Measurements from ENCODE around the gene HNRNPA2B1.
"Not testable (repeated sequence)": the region's sequence is repeated elsewhere in the genome, so short reads cannot be mapped to it uniquely, and the experiment has no call there.

Gene HNRNPA2B1

DNA sequence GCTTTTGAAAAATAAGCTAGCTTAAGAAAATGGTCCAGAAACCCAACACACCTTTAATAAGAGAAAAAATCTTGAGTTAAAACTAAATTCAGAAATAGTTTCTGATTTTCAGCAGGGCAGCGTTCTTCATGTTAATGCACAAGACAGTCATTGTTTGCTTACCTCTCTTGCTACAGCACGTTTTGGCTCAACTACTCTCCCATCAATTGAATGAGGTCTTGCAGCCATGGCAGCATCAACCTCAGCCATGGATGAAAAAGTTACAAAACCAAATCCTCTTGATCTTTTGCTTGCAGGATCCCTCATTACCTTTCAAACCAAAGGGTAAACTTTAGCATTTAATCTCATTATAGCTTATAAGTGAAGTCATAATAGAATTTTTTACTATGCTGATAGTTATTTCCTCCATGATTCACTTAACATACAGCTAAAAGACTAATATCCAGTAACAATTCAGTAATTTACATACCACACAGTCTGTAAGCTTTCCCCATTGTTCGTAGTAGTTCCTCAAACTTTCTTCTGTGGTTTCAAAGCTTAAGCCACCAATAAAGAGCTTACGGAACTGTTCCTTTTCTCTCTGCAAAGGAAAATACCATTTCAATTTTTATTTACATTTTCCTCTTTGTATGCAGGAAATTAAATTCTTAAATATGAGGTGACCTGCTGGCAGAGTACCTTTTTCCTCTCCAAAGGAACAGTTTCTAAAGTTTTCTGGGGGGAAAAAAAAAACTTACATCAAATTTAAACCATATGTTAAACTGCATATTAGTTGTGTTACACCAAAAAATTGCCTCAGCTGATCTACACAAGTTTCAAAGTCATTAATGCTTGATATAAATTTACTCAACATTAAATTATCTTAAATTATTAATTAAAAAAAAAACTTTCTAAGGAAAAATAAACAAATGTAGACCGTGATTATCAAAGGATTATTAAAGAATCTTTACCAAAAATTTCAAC is 3.1 kb downstream of the HNRNPA2B1 start:
- no peak for DNase-seq

DNA sequence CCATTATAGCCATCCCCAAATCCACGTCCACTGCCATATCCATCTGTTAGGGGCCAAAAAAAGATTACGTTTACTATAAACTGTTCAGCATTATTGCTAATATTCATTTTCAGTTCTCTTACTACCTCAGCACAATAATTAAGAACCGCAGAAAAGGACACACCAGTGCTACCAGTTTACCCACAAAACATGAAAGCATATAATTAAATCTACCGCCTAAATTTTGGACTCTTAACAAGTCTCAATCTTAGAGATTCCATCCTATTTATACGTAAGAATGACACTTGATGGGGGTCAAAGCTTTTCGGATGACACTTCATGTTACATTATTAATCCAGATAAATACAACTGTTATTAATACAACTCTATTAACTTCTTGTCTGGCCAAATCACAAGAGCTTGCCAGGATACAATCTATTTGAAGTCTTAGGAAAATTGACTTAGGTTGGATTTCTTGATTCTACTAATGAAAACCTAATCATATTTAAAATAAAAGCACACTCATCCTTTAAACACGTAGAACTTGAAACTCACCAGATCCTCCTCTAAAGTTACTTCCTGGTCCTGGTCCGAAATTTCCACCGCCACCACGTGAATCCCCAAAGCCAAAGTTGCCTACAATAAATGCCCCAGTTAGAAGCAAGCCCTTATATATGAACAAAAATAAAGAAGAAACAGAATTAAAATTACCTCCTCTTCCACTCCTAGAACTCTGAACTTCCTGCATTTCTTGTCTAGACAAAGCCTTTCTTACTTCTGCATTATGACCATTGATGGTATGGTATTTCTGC is 4.5 kb downstream of the HNRNPA2B1 start:
- no peak for DNase-seq

DNA sequence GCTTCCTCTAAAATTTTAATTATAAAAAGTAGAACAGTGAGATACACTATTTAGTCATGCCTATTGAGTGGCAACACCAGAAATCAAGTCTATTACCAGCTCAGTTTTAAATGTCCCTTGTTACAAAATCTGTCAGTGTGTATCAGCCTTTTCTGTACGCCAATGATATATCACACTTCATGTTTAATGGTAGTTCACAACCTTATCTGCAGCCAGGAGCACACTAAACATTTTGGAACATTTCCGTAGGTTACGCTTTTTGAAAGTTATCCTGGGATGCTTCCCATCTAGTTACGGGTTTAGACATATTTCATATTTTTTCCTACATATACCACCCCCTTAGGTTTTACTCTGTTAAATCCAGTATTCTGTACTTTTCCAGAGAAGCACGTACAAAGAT is 5.4 kb downstream of the HNRNPA2B1 start:
- no peak for DNase-seq

DNA sequence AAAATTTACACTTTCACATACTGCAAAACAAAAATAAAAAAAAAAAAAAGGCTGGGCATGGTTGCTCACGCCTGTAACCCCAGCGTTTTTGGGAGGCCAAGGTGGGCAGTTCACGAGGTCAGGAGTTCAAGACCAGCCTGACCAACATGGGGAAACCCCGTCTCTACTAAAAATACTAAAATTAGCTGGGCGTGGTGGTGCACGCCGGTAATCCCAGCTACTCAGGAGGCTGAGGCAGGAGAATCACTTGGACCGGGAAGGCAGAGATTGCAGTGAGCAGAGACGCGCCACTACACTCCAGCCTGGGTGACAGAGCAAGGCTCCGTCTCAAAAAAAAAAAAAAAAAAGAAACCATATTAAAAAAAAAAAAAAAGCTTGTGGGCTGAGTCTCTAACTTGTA is 5.8 kb downstream of the HNRNPA2B1 start:
- not testable (repeated sequence) for DNase-seq

DNA sequence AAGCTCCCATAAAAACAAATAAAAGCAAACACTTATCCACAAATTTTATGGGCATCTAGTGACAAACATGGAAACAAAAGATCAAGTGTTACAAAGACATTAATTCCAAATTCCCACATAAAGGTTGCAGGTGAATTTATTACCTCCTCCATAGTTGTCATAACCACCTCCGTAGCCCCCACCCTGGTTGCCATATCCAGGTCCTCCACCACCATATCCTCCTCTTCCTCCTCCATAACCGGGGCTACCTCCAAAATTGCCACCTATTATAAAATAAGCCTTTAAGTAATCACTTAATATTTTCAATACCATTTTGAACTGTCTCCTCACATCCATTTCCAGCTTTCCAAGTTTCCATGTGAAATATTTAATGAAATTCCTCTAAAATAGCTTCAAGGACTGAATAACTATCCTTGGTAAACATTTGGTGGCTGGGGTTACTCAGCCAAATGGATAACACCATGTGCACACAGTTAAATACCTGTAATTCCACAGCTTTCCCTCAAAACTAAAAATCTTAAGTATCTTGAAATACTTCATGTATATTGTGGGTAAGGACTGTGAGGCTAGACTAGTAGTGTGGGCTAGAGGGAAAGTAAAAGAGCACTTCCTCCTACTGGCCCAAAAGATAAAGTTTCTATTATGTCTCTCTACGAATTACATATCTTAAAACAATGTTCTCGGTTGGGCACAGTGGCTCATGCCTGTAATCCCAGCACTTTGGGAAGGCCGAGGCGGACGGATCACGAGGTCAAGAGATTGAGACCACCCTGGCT is 6.9 kb downstream of the HNRNPA2B1 start:
- no peak for DNase-seq

DNA sequence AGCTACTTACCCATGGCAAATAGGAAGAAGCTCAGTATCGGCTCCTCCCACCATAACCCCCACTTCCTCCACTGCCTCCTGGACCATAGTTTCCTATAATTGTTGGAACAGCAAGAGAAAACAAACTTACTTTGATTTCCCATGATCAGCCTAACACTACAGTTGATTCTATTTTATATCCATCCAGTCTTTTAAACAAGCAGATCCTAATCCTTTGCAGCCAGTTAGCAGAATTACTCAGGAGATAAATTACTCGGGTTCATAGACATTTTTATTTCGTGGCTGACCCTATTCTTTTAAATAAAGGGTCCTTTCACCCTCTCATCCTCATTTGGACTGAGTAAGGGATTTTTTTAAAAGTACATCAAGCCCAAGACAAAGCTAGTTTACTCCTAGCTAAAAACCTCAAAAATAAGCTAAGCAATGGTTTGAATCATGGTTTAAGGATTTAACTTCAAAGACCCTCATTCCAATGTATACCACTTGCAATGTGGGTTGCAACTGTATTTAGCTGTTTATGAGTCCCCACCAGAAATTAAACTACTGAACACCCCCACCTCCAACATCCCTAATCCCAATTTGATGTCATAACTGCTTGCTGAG is 8.0 kb downstream of the HNRNPA2B1 start:
- no peak for DNase-seq

DNA sequence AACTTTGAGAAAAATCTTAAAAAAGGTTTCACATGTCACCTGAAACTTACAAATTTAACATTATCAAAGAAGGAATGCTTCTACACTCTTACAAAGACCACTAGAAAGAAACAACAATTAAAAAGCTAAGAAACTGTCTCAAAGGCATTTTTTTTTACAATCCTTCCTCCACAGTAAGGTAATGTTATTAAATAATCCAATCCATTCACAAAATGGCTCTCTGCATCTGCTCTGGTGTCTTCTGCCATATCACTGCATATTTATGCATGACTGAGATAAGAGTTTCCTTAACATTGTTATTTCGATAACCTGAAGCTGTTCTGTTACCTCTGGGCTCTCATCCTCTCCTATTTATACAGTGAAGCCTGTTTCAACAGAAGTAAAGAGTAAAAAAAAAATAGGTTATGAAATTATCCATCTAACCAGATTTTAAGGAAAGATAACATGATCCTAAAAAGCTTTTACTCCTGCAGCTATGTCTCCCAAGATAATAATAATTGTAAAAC is 8.5 kb downstream of the HNRNPA2B1 start:
- no peak for DNase-seq

DNA sequence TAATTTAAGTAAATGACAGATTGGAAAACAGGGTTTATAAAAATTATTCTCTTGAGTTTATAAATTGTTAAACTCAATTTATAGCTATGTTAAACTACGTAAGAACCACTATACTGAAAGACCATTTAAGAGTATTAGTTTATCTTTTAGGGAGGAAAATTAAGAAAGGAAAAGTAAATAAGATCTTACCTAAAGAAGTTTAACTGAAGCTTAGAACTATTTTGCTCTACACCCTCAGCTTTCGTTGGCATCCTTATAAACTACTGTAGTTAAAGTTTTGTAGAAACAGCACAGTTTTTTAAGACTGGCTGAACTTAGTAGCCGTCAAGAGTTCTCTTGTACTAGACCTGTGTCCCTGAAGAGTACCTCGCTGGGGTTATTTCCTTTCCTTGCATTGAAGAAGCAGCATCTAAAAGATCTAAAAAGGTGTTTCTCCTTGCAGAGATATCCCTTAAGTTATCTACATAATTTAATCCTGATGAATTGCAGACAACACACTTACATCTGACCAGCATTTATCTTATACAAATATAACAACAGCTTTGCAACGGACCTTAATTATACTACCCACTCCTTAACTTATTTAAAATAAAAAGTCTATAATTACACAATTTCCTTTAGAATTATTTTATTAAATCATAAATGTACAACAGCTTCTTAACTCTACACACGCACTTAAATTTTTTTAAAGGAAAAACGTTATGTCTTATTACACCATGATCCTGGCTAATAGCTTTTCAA is 9.1 kb downstream of the HNRNPA2B1 start:
- DNase-seq, result no peak

DNA sequence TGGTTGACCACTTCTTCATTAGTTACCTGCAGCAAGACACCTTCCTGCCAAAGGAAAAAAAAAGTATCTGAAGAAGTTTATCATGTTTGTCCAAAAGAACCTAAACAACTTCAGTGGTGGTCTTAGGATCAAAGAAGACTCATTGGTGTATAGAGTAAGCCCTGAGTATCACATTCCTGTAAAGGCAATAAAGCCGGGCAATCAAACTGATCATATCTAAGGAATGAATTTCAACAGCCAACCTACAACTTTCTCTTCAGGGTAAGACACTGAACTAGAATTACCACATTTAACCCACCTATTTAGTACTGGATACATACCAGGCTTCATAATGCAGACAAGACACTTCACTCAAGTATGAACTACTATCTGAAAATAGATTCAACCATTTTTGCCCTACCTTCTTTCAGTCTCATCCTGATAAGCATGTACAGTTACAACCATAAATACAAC is 10.1 kb downstream of the HNRNPA2B1 start:
- DNase-seq, result no peak

DNA sequence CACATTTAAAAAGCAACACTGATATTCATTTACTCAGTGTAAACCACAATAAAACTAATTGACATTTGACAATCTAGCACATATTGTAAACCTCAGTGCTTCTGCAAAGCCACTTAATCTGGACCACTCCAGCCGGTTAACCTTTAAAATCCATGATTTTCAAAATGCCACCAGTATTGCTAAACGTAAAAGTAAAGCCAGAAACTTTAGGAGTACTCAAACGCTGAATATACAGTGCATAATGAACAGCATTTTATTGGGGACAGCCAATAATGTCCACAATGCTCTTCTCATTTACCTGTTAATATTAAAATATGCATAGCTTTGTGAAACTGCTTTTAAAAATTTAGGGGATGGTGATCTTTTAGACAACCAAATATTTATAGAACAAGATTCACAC is 10.8 kb downstream of the HNRNPA2B1 start:
- DNase-seq, result no peak

DNA sequence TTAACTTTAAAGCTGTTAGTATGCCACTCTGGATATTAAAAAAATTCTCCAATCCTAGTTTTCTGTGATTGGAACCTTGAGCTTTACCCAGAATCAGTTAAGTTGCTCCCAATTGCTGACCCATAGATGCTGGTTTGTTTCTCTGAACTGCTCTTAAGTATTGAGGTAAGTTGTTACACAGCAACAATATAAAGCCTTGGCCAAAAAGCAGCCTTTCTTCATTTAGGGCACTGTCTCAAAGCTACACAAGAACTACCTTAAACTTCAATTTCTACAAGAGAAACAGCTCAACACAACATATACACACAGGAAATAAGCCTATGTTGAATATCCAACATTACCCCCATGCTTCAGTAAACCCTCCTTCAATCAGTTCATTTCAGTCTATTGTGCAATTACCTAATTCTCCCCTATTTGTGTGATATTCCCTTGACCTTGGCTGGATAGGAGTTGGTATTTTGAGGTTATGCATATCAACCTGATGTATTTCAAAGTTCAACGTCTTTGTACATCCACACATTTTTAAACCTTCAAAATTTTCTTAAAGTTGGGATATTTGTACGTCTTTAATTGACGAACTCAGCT is 11.5 kb downstream of the HNRNPA2B1 start:
- no peak for DNase-seq

DNA sequence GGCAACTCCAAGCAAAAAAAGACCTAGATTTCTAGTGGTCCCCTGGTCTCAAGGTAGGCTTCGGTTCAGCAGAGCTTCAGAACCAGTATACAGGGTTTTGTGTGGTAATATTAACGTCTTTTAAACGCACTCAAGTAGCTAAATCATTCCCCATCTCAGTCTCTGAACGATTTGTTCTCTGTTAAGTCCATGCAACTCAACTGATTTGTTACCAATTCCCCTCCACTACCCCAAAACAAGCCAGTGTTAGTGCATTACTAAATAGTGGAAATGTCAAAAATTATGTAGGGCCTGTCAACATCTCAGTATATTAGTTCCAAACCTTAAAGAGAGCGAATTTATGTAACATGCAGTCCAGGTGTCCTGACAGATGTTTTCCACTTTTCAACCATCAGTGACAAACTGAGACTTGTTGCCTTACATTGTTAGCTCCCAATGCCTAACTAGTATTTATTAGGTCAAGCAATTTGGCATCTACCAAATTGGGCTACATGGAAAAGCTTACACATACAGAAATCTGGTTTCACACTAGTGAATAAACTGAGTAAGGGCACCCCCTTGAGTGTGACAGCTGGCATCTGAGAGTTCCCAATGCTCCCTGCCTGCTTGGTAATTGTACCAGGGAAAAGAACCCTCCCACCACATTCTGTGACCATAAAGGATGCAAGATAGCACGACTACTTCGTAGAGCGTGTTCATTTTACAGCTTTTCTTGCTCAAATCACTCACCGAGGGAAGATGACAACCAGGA is 12.2 kb downstream of the HNRNPA2B1 start:
- no peak for DNase-seq

DNA sequence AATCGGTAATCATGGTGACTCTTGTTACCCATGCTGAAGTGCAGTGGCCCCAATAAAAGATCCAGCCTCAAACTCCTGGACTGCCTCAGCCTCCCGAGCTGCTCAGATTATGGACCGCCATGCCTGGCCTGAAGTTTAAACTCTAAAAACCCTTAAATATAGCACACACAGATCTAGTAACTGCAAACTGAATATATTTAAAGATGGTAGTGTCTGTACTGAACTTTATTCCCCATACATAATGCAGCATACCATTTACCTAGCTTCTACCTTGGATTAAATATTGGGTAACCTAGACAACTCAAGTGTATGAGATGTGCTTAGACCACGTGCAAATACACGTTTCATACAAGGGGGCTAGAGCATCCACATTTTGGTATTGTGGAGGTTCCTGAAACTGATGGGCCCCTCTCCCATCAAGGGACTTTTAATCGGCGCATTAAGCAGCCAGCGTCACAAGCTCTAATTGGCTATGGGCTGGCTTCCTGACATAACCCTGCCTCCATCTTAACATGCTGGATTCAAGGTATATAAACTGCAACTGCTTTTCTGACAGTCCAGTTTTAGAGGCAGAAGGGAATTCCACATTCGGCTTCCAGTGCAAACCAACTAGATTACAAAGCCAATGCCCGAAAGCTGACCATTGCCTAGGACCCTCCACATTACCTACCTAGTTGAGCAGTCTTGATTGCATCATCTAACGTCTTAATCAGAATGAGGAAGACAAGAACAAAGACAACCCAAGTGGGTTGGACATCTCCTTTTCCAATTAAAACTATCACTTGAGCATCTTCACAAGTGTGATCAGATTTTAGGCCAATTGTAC is 13.0 kb downstream of the HNRNPA2B1 start:
- DNase-seq, result no peak

DNA sequence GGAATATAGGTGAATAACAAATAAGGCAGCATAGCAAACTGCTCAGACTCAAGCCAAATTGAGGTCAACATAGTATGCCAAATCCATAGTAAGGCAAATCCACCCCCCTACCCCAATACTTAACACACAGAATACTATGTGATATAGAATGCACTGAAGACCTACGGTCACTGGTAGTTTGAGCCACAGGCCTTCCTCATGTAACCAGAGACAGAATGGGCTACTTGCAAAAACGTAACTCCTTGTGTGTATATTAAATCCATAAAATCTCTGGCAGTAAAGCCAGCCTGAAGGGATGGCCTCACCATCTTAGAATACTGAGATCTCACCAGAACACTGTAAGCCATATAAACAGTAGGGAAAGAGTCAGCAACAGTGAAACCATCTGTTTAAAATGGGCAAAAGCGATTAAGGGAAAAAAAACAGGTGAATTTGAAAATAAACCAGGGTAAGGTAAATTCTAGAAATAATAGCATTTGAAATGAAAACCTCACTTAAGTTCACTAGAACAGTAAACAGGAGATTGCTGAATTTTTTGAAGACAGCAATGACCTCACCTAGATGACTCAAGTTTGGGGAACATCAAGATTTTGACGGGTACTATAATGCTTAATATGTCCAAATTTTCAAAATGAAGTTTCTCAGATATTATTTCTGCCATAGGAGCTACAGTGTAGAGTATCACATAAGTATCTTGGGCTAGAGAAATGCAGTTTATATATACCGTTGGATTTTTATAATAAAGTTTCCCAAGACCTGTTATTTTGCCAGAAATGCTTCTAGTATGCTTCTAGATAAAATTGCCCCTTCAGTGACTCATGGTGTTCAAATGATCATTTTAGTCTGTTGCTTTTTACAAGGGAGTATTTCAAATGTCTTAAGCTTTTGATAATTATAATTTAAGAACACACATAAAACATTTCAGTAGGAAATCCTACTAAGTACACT is 13.9 kb downstream of the HNRNPA2B1 start:
- no peak for DNase-seq

DNA sequence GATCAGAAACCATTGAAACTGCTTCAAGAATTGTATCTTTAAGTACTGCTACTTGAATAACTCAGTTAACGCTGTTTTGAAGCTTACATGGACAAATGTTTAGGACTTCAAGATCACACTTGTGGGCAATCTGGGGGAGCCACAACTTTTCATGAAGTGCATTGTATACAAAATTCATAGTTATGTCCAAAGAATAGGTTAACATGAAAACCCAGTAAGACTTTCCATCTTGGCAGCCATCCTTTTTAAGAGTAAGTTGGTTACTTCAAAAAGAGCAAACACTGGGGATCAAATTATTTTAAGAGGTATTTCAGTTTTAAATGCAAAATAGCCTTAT is 14.7 kb downstream of the HNRNPA2B1 start:
- DNase-seq, result no peak

DNA sequence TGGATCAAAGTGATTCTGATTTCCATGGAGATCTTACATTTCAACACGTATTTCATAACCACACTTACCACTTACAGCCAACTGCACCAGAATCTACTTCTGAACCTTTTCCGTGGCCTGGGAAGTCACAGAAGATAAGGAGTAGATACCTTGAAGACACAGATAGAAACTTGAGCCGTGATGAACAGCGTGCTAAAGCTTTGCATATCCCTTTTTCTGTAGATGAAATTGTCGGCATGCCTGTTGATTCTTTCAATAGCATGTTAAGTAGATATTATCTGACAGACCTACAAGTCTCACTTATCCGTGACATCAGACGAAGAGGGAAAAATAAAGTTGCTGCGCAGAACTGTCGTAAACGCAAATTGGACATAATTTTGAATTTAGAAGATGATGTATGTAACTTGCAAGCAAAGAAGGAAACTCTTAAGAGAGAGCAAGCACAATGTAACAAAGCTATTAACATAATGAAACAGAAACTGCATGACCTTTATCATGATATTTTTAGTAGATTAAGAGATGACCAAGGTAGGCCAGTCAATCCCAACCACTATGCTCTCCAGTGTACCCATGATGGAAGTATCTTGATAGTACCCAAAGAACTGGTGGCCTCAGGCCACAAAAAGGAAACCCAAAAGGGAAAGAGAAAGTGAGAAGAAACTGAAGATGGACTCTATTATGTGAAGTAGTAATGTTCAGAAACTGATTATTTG is 15.3 kb downstream of the HNRNPA2B1 start:
- no peak for DNase-seq

DNA sequence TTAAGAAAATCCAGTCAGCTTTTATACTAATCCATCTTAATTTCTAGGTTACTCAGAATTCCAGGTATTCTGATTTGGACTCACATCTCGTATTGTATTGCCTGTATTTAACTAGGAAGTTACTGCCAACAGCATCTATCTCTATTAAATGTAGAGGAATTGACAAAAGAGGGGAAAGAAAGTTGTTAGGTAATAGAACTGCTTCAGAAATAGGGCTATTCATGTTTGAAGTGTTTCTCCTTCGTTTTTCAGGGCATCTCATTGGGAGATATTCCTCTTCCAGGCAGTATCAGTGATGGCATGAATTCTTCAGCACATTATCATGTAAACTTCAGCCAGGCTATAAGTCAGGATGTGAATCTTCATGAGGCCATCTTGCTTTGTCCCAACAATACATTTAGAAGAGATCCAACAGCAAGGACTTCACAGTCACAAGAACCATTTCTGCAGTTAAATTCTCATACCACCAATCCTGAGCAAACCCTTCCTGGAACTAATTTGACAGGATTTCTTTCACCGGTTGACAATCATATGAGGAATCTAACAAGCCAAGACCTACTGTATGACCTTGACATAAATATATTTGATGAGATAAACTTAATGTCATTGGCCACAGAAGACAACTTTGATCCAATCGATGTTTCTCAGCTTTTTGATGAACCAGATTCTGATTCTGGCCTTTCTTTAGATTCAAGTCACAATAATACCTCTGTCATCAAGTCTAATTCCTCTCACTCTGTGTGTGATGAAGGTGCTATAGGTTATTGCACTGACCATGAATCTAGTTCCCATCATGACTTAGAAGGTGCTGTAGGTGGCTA is 16.1 kb downstream of the HNRNPA2B1 start:
- not testable (repeated sequence) for DNase-seq
